Stimulated activated CD8-positive, alpha-beta memory T cell treated with anti-CD3 and anti-CD28 coated beads, Interleukin-15, amount 100 ng/mL, for 1 hour (primary cell): ENCODE data around the gene MTFR1L.
A peak's percentile ranks its signal among the peaks of the same experiment; 100 is the strongest.

Source experiments
- DNase-seq: peaks from one replicate; pipeline ENCODE4 v3.0.0-alpha.2; 2020; ENCODE audit warnings: low read depth

Gene MTFR1L

DNA sequence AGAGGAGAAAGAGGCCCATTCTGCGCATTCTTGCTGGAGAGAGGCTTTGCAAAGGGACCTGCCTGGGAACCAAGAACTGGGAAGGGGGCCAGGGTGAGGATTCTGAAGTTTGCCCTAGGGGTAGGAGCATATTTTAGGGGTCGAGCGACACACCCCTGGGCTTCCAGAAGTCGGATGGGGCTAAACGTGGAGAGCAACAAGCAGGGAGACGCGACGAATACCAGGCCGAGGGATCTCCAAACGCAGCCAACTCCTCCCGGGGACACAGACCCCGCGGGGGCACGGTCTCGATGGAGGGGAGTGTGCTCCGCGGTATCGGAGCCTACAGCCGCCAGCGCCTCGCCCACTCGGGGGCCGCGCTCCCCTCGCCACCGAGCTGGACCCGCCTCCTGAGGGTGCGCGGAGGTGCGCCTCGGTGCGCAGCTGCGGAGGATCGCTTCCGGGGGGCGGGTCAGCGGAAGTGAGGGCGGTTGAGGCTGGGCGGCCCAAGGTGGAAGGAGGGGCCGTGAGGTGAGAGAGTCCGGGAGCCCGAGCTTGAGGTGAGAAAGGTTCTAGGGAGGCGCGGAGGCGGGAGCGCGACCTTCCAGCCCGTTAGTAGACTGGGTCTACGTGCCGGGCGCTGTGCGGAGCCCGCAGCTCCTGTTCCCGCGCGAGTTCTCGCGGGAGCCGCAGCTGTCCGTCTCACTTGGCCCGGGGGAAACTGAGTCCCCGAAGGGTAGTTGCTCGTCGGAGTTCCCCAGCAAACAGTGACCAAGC is at the start of gene MTFR1L:
Gene MTFR1L (plus strand): TSS at position 464 of the 756 bp plus-strand sequence. CDS start 3,151 bp downstream, outside the sequence.
- peak; percentile 83 for DNase-seq

- DNase-seq, result no peak
Measured at GRCh38 chr1:25770541-25771220, 49.1 kb upstream of the MTFR1L start.

- no peak for DNase-seq
Measured at GRCh38 chr1:25771221-25772114, 48.3 kb upstream of the MTFR1L start.

GRCh38 chr1:25772164-25772563 is 47.6 kb upstream of the MTFR1L start:
- DNase-seq, result no peak

- DNase-seq, result no peak
Measured at GRCh38 chr1:25772692-25773245, 47.0 kb upstream of the MTFR1L start.

DNA sequence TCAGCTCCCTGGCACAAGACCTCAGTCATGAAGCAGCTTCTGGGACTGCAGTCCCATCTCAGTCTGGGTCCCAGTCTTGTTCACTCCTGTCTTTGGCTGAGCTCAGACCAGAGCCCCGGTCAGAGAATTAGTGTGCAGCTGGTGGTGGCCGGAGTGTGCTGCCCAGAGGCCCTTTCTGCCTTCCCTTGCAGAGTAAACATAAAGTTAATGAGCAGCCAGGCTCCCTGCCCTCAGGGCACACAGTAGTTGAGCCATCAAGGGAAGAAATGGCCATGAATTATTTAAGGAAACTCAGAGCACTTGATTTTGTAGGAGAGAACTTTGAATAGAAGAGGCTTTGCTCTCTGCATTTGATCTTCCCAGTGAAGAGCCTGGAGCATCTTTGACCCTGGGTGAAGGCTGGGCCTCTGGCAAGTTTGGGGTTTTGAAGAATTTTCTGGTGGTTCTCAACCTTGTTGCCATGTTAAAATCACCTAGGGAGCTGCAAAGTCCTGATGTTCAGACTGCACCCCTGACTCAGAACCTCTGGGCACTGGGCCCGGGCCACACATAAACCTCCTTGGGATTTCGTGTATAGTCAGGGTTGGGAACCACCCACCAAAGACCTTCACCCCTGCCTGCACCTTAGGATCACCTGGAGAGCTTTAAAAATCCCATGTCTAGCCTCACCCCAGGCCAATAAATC is 46.2 kb upstream of the MTFR1L start:
- no peak for DNase-seq

DNA sequence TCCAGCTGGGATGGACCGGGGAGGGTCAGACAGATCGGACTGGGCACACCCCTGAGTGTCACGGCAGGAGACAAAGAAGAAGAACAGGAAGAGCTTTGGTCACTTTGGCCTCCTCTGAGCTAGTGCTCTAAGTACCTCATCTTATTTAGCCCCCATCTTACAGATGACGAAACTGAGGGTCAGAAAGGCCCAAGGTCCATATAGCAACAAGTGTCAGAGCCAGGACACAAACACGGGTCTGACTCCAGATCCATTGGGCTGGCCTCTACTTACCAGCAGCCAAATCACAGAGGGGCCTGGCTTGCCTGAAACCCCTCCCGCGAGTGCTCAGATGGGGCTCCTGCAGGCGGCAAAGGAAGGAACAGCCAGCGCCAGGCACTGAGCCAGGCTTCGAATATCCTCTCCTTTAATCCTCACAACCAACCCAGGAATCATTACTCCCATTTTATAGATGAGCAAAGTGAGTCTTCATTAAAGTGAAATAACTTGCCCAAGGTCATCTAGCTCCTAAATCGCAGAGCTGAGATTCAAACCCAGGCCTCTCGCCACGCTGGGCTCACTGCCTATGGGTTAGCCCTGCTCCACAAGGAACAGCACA is 45.4 kb upstream of the MTFR1L start:
- no peak for DNase-seq

DNA sequence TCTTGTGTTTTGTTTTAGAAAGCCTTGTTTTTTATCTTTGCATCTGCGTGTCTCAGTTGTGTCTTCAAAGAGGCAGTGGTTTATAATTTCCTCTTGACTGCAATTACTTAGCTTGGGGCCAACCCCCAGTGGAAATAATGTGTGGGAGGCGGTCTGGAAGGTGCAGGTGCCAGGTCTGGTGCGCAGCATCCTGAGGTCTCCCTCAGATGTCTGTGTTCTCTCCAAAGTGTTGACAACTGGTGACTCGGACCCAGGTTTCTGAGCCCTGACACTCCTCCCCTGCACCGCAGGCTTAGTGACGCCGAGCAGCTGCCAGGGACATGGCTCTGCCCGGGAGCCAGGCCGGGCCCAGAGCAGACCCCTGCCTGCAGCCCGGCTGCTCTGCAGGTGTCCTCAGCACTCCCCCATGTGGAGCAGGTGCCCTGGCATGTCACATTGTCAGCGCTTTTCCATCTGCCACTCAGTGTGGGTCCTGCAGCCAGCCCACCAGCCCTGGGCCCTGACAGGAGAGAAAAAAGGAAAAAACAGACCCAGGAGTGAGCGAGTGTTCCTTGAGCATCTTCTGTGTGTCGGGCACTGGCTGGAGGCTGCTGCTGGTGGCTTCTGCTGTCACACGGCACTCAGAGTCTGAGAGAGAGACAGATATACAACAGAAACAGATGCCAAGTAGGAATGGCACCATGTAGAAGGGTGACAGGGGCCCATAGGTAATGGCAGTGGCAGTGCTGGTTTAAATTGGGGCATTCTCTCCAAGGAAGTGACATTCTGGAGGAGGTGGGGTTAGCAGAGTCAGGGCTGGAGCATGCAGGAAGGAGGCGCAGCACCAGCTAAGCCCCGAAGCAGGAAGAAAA is 44.6 kb upstream of the MTFR1L start:
- DNase-seq, result peak; percentile 66

GRCh38 chr1:25779388-25779787 is 40.4 kb upstream of the MTFR1L start:
- no peak for DNase-seq

- DNase-seq, result no peak
Measured at GRCh38 chr1:25779894-25780293, 39.9 kb upstream of the MTFR1L start.

DNA sequence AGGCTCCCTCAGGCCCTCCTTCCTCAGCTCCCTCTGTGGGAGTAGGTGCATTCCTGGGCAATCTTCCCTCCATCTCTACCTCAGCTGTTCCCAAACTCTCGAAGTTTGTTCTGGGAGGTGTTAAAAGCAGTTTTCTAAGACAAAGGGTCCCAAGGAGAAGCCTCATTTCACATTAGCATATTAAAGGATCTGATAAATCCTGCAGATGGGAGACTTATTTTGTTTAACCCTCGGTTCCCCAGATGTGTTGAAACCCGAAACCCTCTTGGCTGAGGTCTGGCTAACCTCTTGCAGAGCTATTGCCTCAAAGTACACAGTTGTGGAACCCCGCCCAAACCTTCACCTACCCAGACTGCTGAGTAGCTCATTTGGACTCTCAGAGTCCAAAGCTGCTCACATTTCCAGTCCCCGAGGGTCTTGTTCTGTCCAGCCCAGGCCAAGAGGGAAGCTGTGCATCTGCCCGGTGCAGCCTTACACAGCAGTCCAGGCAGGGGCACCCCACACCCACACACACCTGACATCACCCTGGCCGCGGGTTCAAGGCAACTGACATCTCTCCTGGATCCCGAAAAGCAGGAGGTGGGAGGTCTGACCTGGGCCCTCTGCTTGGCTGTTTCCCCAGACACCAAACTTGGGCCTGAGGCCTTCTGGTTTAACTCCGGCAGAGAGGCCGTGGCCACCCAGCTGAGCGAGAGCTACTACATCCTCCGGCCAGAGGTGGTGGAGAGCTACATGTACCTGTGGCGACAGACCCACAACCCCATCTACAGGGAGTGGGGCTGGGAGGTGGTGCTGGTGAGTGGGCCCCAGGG is 39.2 kb upstream of the MTFR1L start:
- DNase-seq, result no peak

DNA sequence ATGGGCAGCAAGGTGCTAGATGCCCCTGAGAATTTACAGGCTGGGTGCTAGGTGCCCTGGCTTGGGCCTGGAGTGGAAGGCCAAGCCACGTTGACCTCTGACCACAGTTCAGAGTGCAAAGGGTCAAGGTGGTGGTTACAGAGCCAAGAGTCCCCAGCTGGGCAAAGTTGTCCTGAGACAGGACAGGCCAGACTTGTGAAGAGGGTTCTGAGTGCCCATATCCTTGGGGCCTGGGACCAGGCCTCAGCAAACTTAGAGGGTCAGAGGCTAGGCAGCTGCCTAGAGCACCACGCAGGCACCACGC is 38.7 kb upstream of the MTFR1L start:
- no peak for DNase-seq

- DNase-seq, result no peak
Measured at GRCh38 chr1:25782608-25783201, 37.0 kb upstream of the MTFR1L start.

- no peak for DNase-seq
Measured at GRCh38 chr1:25784575-25785051, 35.1 kb upstream of the MTFR1L start.

DNA sequence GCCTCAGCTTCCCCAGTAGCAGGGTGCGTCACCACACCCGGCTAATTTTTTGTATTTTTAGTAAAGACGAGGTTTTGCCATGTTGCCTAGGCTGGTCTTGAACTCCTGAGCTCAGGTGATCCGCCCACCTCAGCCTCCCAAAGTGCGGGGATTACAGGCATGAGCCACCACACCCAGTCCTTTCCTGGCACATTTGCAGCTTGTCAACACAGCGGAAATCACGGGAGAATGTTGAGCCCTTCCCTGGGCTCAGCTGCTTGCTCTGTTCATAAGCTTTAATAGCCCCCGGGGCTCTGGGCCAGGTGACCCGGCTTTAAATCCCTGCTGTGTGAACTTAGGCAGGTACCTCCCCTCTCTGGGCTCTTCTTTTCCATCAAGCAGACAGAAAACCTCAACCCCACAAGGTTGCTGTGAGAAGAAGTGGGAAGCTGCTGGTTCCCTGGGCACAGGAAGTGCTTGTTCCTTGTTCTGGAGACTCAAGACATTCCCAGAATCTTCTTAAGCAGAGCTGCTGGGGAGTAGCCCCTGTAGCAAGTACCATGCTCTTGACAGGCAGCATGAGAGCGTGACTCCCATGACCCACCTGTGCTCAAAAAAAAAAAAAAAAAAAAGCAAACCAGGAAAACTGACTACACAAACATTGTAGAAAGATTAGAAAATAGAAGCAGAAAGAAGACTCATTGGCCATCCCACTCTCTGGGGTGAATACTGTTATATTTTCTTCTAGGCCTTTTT is 34.3 kb upstream of the MTFR1L start:
- no peak for DNase-seq

- no peak for DNase-seq
Measured at GRCh38 chr1:25786887-25787759, 32.6 kb upstream of the MTFR1L start.

DNA sequence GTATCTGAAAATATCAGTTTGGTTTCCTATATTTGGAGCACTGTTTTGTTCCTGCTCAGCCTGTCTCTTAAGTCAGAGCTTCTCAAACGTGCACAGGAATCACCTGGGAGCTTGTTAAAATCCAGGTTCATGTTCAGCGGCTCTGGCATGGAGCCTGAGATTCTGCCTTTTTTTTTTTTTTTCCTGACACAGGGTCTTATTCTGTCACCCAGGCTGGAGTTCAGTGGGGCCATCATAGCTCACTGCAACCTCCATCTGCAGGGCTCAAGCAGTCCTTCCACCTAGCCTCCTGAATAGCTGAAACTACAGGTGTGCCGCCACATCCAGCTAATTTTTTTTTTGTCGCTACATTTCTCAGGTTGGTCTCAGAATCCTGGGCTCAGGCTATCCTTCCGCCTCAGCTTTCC is 32.0 kb upstream of the MTFR1L start:
- DNase-seq, result no peak
